WTC11 (cell line): ENCODE results near the gene SRXN1. TPM values are rescaled to one million over a fixed set of nuclear protein-coding genes. Genes with fewer than 3 reads are reported as not detected.

Source experiments
- ATAC-seq: fragments of 200-7000 bp; cut with Tn5 transposase; 2 replicates; pipeline ENCODE4 v1.10.0; 2021; ENCODE audit warnings: mild to moderate bottlenecking, moderate library complexity
- CTCF ChIA-PET: fragments of 300-600 bp; sonication (Branson Sonifier 250); formaldehyde crosslinking; loops from one replicate; lab custom pipeline; 2021; ENCODE audit warnings: antibody characterized with exemption; lab: Charles Lee
- POLR2A ChIA-PET: fragments of 350-600 bp; sonication (Branson Sonifier 250); formaldehyde crosslinking; loops from one replicate; lab custom pipeline; 2021; ENCODE audit warnings: antibody characterized with exemption; lab: Charles Lee
- DNase-seq: peaks from one replicate; pipeline ENCODE4 v3.0.0; 2021; ENCODE audit warnings: low spot score
- H3K27ac Mint-ChIP-seq: 2 replicates; pipeline ENCODE4 v1.8.0; 2021; ENCODE audit warnings: mixed read lengths
- H3K27me3 Mint-ChIP-seq: 2 replicates; pipeline ENCODE4 v1.8.0; 2021; ENCODE audit warnings: low read depth, mild to moderate bottlenecking, moderate library complexity, mixed read lengths
- H3K36me3 Mint-ChIP-seq: 2 replicates; pipeline ENCODE4 v1.8.0; 2021; ENCODE audit warnings: mixed read lengths
- H3K4me1 Mint-ChIP-seq: 2 replicates; pipeline ENCODE4 v1.8.0; 2022; ENCODE audit warnings: mixed read lengths
- H3K4me3 Mint-ChIP-seq: 2 replicates; pipeline ENCODE4 v1.8.0; 2021; ENCODE audit warnings: mild to moderate bottlenecking, moderate library complexity, mixed read lengths
- H3K9me3 Mint-ChIP-seq: 2 replicates; pipeline ENCODE4 v1.8.0; 2021; ENCODE audit warnings: mixed read lengths
- CBFB ChIP-seq: sonication (generic); formaldehyde crosslinking; IDR thresholded peaks from 2 replicates; pipeline ENCODE4 v1.8.1; 2022; ENCODE audit warnings: mild to moderate bottlenecking, low read depth, missing genetic modification reagents
- CREM ChIP-seq: sonication (generic); formaldehyde crosslinking; IDR thresholded peaks from 2 replicates; pipeline ENCODE4 v1.8.1; 2022; ENCODE audit warnings: mild to moderate bottlenecking, missing genetic modification reagents, moderate library complexity
- EMX1 ChIP-seq: fragments of 250-450 bp; sonication (Bioruptor Pico); IDR thresholded peaks from 2 replicates; pipeline ENCODE4 v1.8.0; 2021; ENCODE audit warnings: mild to moderate bottlenecking
- FOXJ3 ChIP-seq: sonication (generic); formaldehyde crosslinking; IDR thresholded peaks from 2 replicates; pipeline ENCODE4 v1.9.0; 2021; ENCODE audit warnings: missing genetic modification reagents, mild to moderate bottlenecking, borderline replicate concordance
- GTF2I ChIP-seq: fragments of 250-450 bp; sonication (Bioruptor Pico); conservative IDR thresholded peaks from 2 replicates; pipeline ENCODE4 v1.4.0; 2021; ENCODE audit warnings: mild to moderate bottlenecking
- NR2C2 ChIP-seq: sonication (generic); formaldehyde crosslinking; IDR thresholded peaks from 2 replicates; pipeline ENCODE4 v1.8.0; 2022; ENCODE audit warnings: mild to moderate bottlenecking, missing genetic modification reagents
- PRDM15 ChIP-seq: sonication (generic); formaldehyde crosslinking; IDR thresholded peaks from 2 replicates; pipeline ENCODE4 v1.8.0; 2022; ENCODE audit warnings: missing genetic modification reagents
- RORB ChIP-seq: fragments of 250-450 bp; sonication (Bioruptor Pico); IDR thresholded peaks from 2 replicates; pipeline ENCODE4 v1.9.0; 2021; ENCODE audit warnings: mild to moderate bottlenecking
- SMAD3 ChIP-seq: sonication (generic); formaldehyde crosslinking; IDR thresholded peaks from 2 replicates; pipeline ENCODE4 v1.8.0; 2022; ENCODE audit warnings: missing genetic modification reagents, mild to moderate bottlenecking, borderline replicate concordance
- TCF7 ChIP-seq: sonication (generic); formaldehyde crosslinking; IDR thresholded peaks from 2 replicates; pipeline ENCODE4 v1.8.0; 2022; ENCODE audit warnings: mild to moderate bottlenecking, low read depth, missing genetic modification reagents, moderate library complexity
- TEAD1 ChIP-seq: sonication (generic); formaldehyde crosslinking; IDR thresholded peaks from 2 replicates; pipeline ENCODE4 v1.8.0; 2022; ENCODE audit warnings: mild to moderate bottlenecking, missing genetic modification reagents
- USF1 ChIP-seq: sonication (generic); formaldehyde crosslinking; IDR thresholded peaks from 2 replicates; pipeline ENCODE4 v1.8.0; 2022; ENCODE audit warnings: mild to moderate bottlenecking, missing genetic modification reagents
- ZNF121 ChIP-seq: sonication (generic); formaldehyde crosslinking; IDR thresholded peaks from 2 replicates; pipeline ENCODE4 v1.8.0; 2023; ENCODE audit warnings: missing genetic modification reagents
- ZNF416 ChIP-seq: fragments of 250-450 bp; sonication (Bioruptor Pico); IDR thresholded peaks from 2 replicates; pipeline ENCODE4 v1.9.0; 2021; ENCODE audit warnings: mild to moderate bottlenecking, inconsistent platforms
- ZSCAN18 ChIP-seq: fragments of 250-450 bp; sonication (Bioruptor Pico); IDR thresholded peaks from 2 replicates; pipeline ENCODE4 v2.1.2; 2022; ENCODE audit warnings: mild to moderate bottlenecking, moderate library complexity
- total RNA-seq: library from RNA; stranded (reverse); gene quantifications from 3 replicates; pipeline ENCODE4 v1.2.3, GENCODE V29; 2021
- TF ChIP-seq, protein P1 (sequence below): sonication (generic); formaldehyde crosslinking; conservative IDR thresholded peaks from 2 replicates; pipeline ENCODE4 v1.8.1; 2023; ENCODE audit warnings: mild to moderate bottlenecking, low read depth, missing genetic modification reagents, moderate library complexity
- TF ChIP-seq, protein P2 (sequence below): sonication (generic); formaldehyde crosslinking; IDR thresholded peaks from 2 replicates; pipeline ENCODE4 v1.8.1; 2023; ENCODE audit warnings: mild to moderate bottlenecking, missing genetic modification reagents, moderate library complexity

Gene SRXN1
- total RNA-seq, 1 experiment from 2014 or later = 23.0 TPM

DNA sequence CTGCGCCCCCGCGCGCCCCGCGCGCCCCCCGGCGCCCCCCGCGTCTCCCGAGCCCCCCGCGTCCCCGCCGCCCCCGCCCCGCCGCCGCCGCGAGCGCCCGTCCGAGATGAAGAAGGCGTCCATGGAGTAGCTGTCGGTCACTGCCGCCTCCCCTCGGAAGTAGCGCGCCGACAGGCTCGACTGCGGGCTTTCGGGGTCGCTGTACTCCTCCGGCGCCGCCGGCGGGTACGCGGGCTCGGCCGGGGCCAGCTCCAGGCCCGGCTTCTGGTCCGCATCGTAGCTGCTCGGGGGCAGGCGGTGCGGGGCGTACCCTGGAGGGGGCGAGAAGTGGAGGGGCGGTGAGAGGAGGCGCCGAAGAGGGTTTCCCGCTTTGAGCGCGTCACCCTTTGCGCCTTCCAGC is 11.2 kb upstream of the SRXN1 start:
- CTCF ChIA-PET = interaction anchor here (0.5 to 10.5 kb wide), 11 partner anchors 12 to 204 kb away, joined by 3 to 136 read pairs (median 4); partner anchors contain the start of genes SCRT2 and SLC52A3
- H3K4me1 Mint-ChIP-seq = peaks cover 69% of the 10 kb centered on the region
- H3K27me3 Mint-ChIP-seq = peaks cover 48% of the 10 kb centered on the region
- H3K36me3 Mint-ChIP-seq = no peaks in the 10 kb centered on the region
- ATAC-seq = peak; percentile 6; the same call in 1 of the 2 replicates
- POLR2A ChIA-PET = interaction anchor here (1.3 kb wide), 1 partner anchor 19 kb away, joined by 4 read pairs; no protein-coding TSS in a partner anchor
- no peaks in the 10 kb centered on the region for H3K9me3 Mint-ChIP-seq
- DNase-seq = peak; percentile 36
- TF ChIP-seq FOXJ3 (CRISPR knock-in tag) = no peak
- TF ChIP-seq CREM (CRISPR knock-in tag) = no peak
- TF ChIP-seq TEAD1 (CRISPR knock-in tag) = no peak
- no peak for TF ChIP-seq ZSCAN18 (CRISPR knock-in tag)
- TF ChIP-seq PRDM15 (CRISPR knock-in tag) = no peak
- TF ChIP-seq SMAD3 (CRISPR knock-in tag) = no peak
- TF ChIP-seq GTF2I (CRISPR knock-in tag) = no peak
- no peak for TF ChIP-seq CBFB
- TF ChIP-seq, protein P1, sequence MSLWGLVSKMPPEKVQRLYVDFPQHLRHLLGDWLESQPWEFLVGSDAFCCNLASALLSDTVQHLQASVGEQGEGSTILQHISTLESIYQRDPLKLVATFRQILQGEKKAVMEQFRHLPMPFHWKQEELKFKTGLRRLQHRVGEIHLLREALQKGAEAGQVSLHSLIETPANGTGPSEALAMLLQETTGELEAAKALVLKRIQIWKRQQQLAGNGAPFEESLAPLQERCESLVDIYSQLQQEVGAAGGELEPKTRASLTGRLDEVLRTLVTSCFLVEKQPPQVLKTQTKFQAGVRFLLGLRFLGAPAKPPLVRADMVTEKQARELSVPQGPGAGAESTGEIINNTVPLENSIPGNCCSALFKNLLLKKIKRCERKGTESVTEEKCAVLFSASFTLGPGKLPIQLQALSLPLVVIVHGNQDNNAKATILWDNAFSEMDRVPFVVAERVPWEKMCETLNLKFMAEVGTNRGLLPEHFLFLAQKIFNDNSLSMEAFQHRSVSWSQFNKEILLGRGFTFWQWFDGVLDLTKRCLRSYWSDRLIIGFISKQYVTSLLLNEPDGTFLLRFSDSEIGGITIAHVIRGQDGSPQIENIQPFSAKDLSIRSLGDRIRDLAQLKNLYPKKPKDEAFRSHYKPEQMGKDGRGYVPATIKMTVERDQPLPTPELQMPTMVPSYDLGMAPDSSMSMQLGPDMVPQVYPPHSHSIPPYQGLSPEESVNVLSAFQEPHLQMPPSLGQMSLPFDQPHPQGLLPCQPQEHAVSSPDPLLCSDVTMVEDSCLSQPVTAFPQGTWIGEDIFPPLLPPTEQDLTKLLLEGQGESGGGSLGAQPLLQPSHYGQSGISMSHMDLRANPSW (CRISPR knock-in tag) = no peak
- TF ChIP-seq, protein P2, sequence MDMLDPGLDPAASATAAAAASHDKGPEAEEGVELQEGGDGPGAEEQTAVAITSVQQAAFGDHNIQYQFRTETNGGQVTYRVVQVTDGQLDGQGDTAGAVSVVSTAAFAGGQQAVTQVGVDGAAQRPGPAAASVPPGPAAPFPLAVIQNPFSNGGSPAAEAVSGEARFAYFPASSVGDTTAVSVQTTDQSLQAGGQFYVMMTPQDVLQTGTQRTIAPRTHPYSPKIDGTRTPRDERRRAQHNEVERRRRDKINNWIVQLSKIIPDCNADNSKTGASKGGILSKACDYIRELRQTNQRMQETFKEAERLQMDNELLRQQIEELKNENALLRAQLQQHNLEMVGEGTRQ (CRISPR knock-in tag) = no peak
- no peak for TF ChIP-seq ZNF121
- TF ChIP-seq TCF7 (CRISPR knock-in tag) = no peak
- TF ChIP-seq NR2C2 (CRISPR knock-in tag) = no peak
- no peak for TF ChIP-seq USF1 (CRISPR knock-in tag)
- no peak for TF ChIP-seq ZNF416 (CRISPR knock-in tag)
- no peak for TF ChIP-seq EMX1 (CRISPR knock-in tag)
- TF ChIP-seq RORB (CRISPR knock-in tag) = no peak
- no peak overlapping the region for H3K4me3 Mint-ChIP-seq
- H3K27ac Mint-ChIP-seq = no peak overlapping the region
